Measurements from ENCODE around the gene ATP5ME. TPM values are rescaled to one million over a fixed set of nuclear protein-coding genes. Genes with fewer than 3 reads are reported as not detected.

ATP5ME gene
- total and polyA plus RNA-seq, 2 donors (not counting 1 experiment from before 2014, with no cell fraction given): 257 to 356 TPM

DNA sequence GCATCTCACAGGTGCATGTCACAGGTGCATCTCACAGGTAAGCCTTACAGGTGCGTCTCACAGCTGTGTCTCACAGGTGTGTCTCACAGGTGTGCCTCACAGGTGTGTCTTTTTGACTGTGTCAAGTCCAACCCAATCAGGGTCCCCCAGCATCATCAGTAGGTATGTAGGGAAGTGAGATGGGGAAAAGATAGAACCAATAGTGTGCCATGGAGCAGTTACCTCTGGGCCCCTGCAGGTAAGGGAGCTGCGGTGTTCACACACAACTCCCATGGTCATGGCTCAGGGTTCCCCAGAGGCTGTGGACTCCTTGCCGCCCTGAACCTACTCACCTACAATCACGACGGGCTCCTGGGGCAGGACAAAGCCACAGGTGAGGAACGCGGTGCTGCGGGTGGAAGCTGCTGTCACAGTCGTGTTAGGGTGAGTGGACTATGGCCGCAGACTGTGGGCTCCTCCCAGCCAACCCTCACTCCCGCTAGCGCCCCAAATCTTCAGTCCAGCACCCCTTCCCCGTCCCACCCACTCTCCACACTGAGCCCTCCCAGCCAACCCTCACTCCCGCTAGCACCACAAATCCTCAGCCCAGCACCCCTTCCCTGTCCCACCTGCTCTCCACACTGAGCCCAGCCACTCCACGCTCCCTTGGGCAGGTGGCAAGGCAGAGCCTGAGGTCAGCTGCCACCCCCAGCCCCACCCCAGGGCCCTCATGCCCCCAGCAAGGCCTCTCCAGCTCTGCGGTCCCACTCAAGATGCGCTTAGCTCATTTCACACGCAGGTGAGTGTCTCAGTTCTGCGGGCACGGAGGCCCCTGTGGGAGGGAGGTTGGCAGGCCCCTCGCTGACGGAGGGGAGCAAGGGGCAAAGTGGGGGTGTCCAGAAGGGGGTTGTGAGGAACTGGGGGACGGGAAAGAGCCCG, 50.8 kb downstream of the ATP5ME start:
- TF ChIP-seq, protein P1, sequence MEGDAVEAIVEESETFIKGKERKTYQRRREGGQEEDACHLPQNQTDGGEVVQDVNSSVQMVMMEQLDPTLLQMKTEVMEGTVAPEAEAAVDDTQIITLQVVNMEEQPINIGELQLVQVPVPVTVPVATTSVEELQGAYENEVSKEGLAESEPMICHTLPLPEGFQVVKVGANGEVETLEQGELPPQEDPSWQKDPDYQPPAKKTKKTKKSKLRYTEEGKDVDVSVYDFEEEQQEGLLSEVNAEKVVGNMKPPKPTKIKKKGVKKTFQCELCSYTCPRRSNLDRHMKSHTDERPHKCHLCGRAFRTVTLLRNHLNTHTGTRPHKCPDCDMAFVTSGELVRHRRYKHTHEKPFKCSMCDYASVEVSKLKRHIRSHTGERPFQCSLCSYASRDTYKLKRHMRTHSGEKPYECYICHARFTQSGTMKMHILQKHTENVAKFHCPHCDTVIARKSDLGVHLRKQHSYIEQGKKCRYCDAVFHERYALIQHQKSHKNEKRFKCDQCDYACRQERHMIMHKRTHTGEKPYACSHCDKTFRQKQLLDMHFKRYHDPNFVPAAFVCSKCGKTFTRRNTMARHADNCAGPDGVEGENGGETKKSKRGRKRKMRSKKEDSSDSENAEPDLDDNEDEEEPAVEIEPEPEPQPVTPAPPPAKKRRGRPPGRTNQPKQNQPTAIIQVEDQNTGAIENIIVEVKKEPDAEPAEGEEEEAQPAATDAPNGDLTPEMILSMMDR (conservative IDR thresholded peaks at IDR 0.05 in 1 of 2, IDR thresholded peaks at IDR 0.05 in 1 of 2; ENCODE audit: low read depth in 1 of 2, low read length in 2 of 2): no peak
- no peak for TF ChIP-seq EZH2 (IDR thresholded peaks at IDR 0.05; ENCODE audit: low read length, missing control alignments)
- Histone ChIP-seq H3K4me1 (ENCODE audit: control insufficient read depth, extremely low read depth, insufficient read depth, low read length) (no peaks in the 10 kb centered on the region), H3K36me3 (ENCODE audit: control insufficient read depth, insufficient read depth, low read length) (no peaks in the 10 kb centered on the region)

More for the DNA sequence above, 50.8 kb downstream of the ATP5ME start:
- H3K27ac ChIP-seq (ENCODE audit: insufficient read depth, low read length): no peak overlapping the region
- H3K4me3 ChIP-seq (replicated peaks in 1 of 4; ENCODE audit: control extremely low read depth in 1 of 4, insufficient read depth in 1 of 4, low read depth in 3 of 4, low read length in 4 of 4): no peak overlapping the region
- no peak overlapping the region for H2AFZ ChIP-seq (ENCODE audit: low read length)
- no peak overlapping the region for H3K4me2 ChIP-seq (ENCODE audit: extremely low read depth, insufficient read depth, low read length)
- no peaks in the 10 kb centered on the region for H3K79me2 ChIP-seq (ENCODE audit: control insufficient read depth, insufficient read depth, low read length)
- DNase-seq (ENCODE audit: low read depth in 2 of 2): no peak
- no peaks in the 10 kb centered on the region for H3K27me3 ChIP-seq (ENCODE audit: control insufficient read depth, insufficient read depth, low read length)
- H3K9me3 ChIP-seq (ENCODE audit: control insufficient read depth, insufficient read depth, low read depth, low read length): peaks cover 2% of the 10 kb centered on the region
- H4K20me1 ChIP-seq (ENCODE audit: control insufficient read depth, extremely low read depth, insufficient read depth, low read length): no peaks in the 10 kb centered on the region
- no peak overlapping the region for H3K9ac ChIP-seq (ENCODE audit: insufficient read depth, low read length)

Other genes starting within 250 kb of the ATP5ME start
- 20.3 and 22.1 TPM in 2 replicates for gene ZNF721, start 175.1 kb downstream of the ATP5ME start, total RNA-seq
- 9.7 and 10.2 TPM in 2 replicates for gene ZNF721, start 175.1 kb downstream of the ATP5ME start, polyA plus RNA-seq
- gene PIGG, start 175.1 kb downstream of the ATP5ME start, total RNA-seq: 38.3 and 52.4 TPM in 2 replicates
- gene PIGG, start 175.1 kb downstream of the ATP5ME start, polyA plus RNA-seq: 33.4 and 40.7 TPM in 2 replicates
- not detected in 2 replicates for gene TMEM271, start 98.0 kb downstream of the ATP5ME start, total RNA-seq
- not detected in 2 replicates for gene TMEM271, start 98.0 kb downstream of the ATP5ME start, polyA plus RNA-seq
- gene PDE6B, start 48.7 kb downstream of the ATP5ME start, total RNA-seq: 2.1 and 2.8 TPM in 2 replicates
- gene PDE6B, start 48.7 kb downstream of the ATP5ME start, polyA plus RNA-seq: 0.15 TPM in 1 of 2 replicates, not detected in the other
- 13.4 and 14.4 TPM in 2 replicates for gene MYL5, start 266 bp upstream of the ATP5ME start, total RNA-seq
- gene MYL5, start 266 bp upstream of the ATP5ME start, polyA plus RNA-seq: 8.6 and 9.6 TPM in 2 replicates
- gene SLC49A3, start 14.9 kb upstream of the ATP5ME start, total RNA-seq: 3.9 and 5.1 TPM in 2 replicates
- gene SLC49A3, start 14.9 kb upstream of the ATP5ME start, polyA plus RNA-seq: 0.42 and 0.62 TPM in 2 replicates
- 27.1 and 30.0 TPM in 2 replicates for gene PCGF3, start 31.6 kb upstream of the ATP5ME start, total RNA-seq
- gene PCGF3, start 31.6 kb upstream of the ATP5ME start, polyA plus RNA-seq: 24.8 and 25.6 TPM in 2 replicates
- 0.66 TPM in 1 of 2 replicates, not detected in the other for gene CPLX1, start 151.9 kb upstream of the ATP5ME start, total RNA-seq
- 0.03 and 0.09 TPM in 2 replicates for gene CPLX1, start 151.9 kb upstream of the ATP5ME start, polyA plus RNA-seq

Data from fibroblast of lung (primary cell).